ENCODE results near the gene POLR2H.
"Not testable (repeated sequence)": the region's sequence is repeated elsewhere in the genome, so short reads cannot be mapped to it uniquely, and the experiment has no call there.

Gene POLR2H

GRCh38 chr3:184335661-184336546, 25.6 kb upstream of the POLR2H start:
- H3K27ac ChIP-seq (ENCODE audit: low read length) = no peak overlapping the region
- WGBS (ENCODE audit: insufficient coverage, insufficient read length) = no CpG with 5 or more reads among the region's 77 CpGs
- H3K9me3 ChIP-seq (ENCODE audit: control insufficient read depth, insufficient read depth, low read length) = no peaks in the 10 kb centered on the region
- DNase-seq (ENCODE audit: low read depth, low spot score) = peak; percentile 72
- peaks cover 6% of the 10 kb centered on the region for H3K4me1 ChIP-seq (ENCODE audit: control insufficient read depth, insufficient read depth, low read length)
- peak overlapping the region; percentile 91 for H3K4me3 ChIP-seq (ENCODE audit: low read length)
- H3K27me3 ChIP-seq (ENCODE audit: control insufficient read depth, insufficient read depth, low read length) = no peaks in the 10 kb centered on the region
- H3K36me3 ChIP-seq (ENCODE audit: control insufficient read depth, insufficient read depth, low read length) = peaks cover 32% of the 10 kb centered on the region

- no peak for DNase-seq (ENCODE audit: low read depth, low spot score)
- Histone ChIP-seq H3K9me3 (ENCODE audit: control insufficient read depth, insufficient read depth, low read length) (no peaks in the 10 kb centered on the region), H3K27ac (ENCODE audit: low read length) (no peak overlapping the region), H3K4me3 (ENCODE audit: low read length) (peak overlapping the region; percentile 91), H3K27me3 (ENCODE audit: control insufficient read depth, insufficient read depth, low read length) (no peaks in the 10 kb centered on the region), H3K4me1 (ENCODE audit: control insufficient read depth, insufficient read depth, low read length) (peaks cover 6% of the 10 kb centered on the region), H3K36me3 (ENCODE audit: control insufficient read depth, insufficient read depth, low read length) (peaks cover 23% of the 10 kb centered on the region)
- no CpG with 5 or more reads among the region's 17 CpGs for WGBS (ENCODE audit: insufficient coverage, insufficient read length)
Observed at GRCh38 chr3:184336547-184337398, 24.7 kb upstream of the POLR2H start.

- no CpG with 5 or more reads among the region's 6 CpGs for WGBS (ENCODE audit: insufficient coverage, insufficient read length)
- DNase-seq (ENCODE audit: low read depth, low spot score) = no peak
- Histone ChIP-seq H3K36me3 (ENCODE audit: control insufficient read depth, insufficient read depth, low read length) (peaks cover 18% of the 10 kb centered on the region), H3K4me3 (ENCODE audit: low read length) (peak within 1 kb of the TSS; percentile 91; the same call in 1 of the 2 replicates), H3K27me3 (ENCODE audit: control insufficient read depth, insufficient read depth, low read length) (no peaks in the 10 kb centered on the region), H3K27ac (ENCODE audit: low read length) (no peak within 1 kb of the TSS), H3K9me3 (ENCODE audit: control insufficient read depth, insufficient read depth, low read length) (no peaks in the 10 kb centered on the region), H3K4me1 (ENCODE audit: control insufficient read depth, insufficient read depth, low read length) (peaks cover 6% of the 10 kb centered on the region)
Observed at GRCh38 chr3:184337399-184337714, 24.2 kb upstream of the POLR2H start, which contains the start of gene FAM131A. TSS of gene FAM131A (plus strand) at chr3:184337600. CDS start at chr3:184337631, 31 bp downstream.

GRCh38 chr3:184337981-184338380, 23.5 kb upstream of the POLR2H start:
- WGBS (ENCODE audit: insufficient coverage, insufficient read length) = no CpG with 5 or more reads among the region's 7 CpGs
- Histone ChIP-seq H3K27me3 (ENCODE audit: control insufficient read depth, insufficient read depth, low read length) (no peaks in the 10 kb centered on the region), H3K27ac (ENCODE audit: low read length) (no peak overlapping the region), H3K36me3 (ENCODE audit: control insufficient read depth, insufficient read depth, low read length) (peaks cover 15% of the 10 kb centered on the region), H3K4me1 (ENCODE audit: control insufficient read depth, insufficient read depth, low read length) (peaks cover 6% of the 10 kb centered on the region), H3K9me3 (ENCODE audit: control insufficient read depth, insufficient read depth, low read length) (no peaks in the 10 kb centered on the region), H3K4me3 (ENCODE audit: low read length) (no peak overlapping the region)
- DNase-seq (ENCODE audit: low read depth, low spot score) = no peak

- WGBS (ENCODE audit: insufficient coverage, insufficient read length) = no CpG with 5 or more reads among the region's 37 CpGs
- Histone ChIP-seq H3K9me3 (ENCODE audit: control insufficient read depth, insufficient read depth, low read length) (no peaks in the 10 kb centered on the region), H3K27me3 (ENCODE audit: control insufficient read depth, insufficient read depth, low read length) (no peaks in the 10 kb centered on the region), H3K27ac (ENCODE audit: low read length) (no peak overlapping the region), H3K4me1 (ENCODE audit: control insufficient read depth, insufficient read depth, low read length) (peaks cover 6% of the 10 kb centered on the region), H3K4me3 (ENCODE audit: low read length) (peak overlapping the region; percentile 6; the same call in 1 of the 2 replicates), H3K36me3 (ENCODE audit: control insufficient read depth, insufficient read depth, low read length) (peaks cover 16% of the 10 kb centered on the region)
- DNase-seq (ENCODE audit: low read depth, low spot score) = no peak
Observed at GRCh38 chr3:184338511-184338945, 23.0 kb upstream of the POLR2H start.

GRCh38 chr3:184339001-184339400, 22.5 kb upstream of the POLR2H start:
- Histone ChIP-seq H3K9me3 (ENCODE audit: control insufficient read depth, insufficient read depth, low read length) (no peaks in the 10 kb centered on the region), H3K4me1 (ENCODE audit: control insufficient read depth, insufficient read depth, low read length) (peaks cover 6% of the 10 kb centered on the region), H3K27me3 (ENCODE audit: control insufficient read depth, insufficient read depth, low read length) (no peaks in the 10 kb centered on the region), H3K27ac (ENCODE audit: low read length) (no peak overlapping the region), H3K36me3 (ENCODE audit: control insufficient read depth, insufficient read depth, low read length) (peaks cover 13% of the 10 kb centered on the region), H3K4me3 (ENCODE audit: low read length) (no peak overlapping the region)
- no CpG with 5 or more reads among the region's 8 CpGs for WGBS (ENCODE audit: insufficient coverage, insufficient read length)
- no peak for DNase-seq (ENCODE audit: low read depth, low spot score)

- H3K27me3 ChIP-seq (ENCODE audit: control insufficient read depth, insufficient read depth, low read length); H3K4me3 ChIP-seq (ENCODE audit: low read length); H3K4me1 ChIP-seq (ENCODE audit: control insufficient read depth, insufficient read depth, low read length); H3K27ac ChIP-seq (ENCODE audit: low read length); DNase-seq (ENCODE audit: low read depth, low spot score); H3K9me3 ChIP-seq (ENCODE audit: control insufficient read depth, insufficient read depth, low read length): not testable (repeated sequence)
- WGBS (ENCODE audit: insufficient coverage, insufficient read length) = no CpG with 5 or more reads among the region's 19 CpGs
- peaks cover 12% of the 10 kb centered on the region for H3K36me3 ChIP-seq (ENCODE audit: control insufficient read depth, insufficient read depth, low read length)
Observed at GRCh38 chr3:184339451-184340135, 21.9 kb upstream of the POLR2H start.

GRCh38 chr3:184341925-184342324, 19.6 kb upstream of the POLR2H start:
- peaks cover 6% of the 10 kb centered on the region for H3K4me1 ChIP-seq (ENCODE audit: control insufficient read depth, insufficient read depth, low read length)
- H3K27ac ChIP-seq (ENCODE audit: low read length) = no peak overlapping the region
- H3K9me3 ChIP-seq (ENCODE audit: control insufficient read depth, insufficient read depth, low read length) = no peaks in the 10 kb centered on the region
- no CpG with 5 or more reads among the region's 7 CpGs for WGBS (ENCODE audit: insufficient coverage, insufficient read length)
- H3K36me3 ChIP-seq (ENCODE audit: control insufficient read depth, insufficient read depth, low read length) = peaks cover 13% of the 10 kb centered on the region
- no peaks in the 10 kb centered on the region for H3K27me3 ChIP-seq (ENCODE audit: control insufficient read depth, insufficient read depth, low read length)
- H3K4me3 ChIP-seq (ENCODE audit: low read length) = no peak overlapping the region
- no peak for DNase-seq (ENCODE audit: low read depth, low spot score)

GRCh38 chr3:184343200-184343876, 18.2 kb upstream of the POLR2H start:
- Histone ChIP-seq H3K9me3 (ENCODE audit: control insufficient read depth, insufficient read depth, low read length) (no peaks in the 10 kb centered on the region), H3K4me3 (ENCODE audit: low read length) (no peak overlapping the region), H3K4me1 (ENCODE audit: control insufficient read depth, insufficient read depth, low read length) (peaks cover 6% of the 10 kb centered on the region), H3K27me3 (ENCODE audit: control insufficient read depth, insufficient read depth, low read length) (no peaks in the 10 kb centered on the region), H3K27ac (ENCODE audit: low read length) (no peak overlapping the region), H3K36me3 (ENCODE audit: control insufficient read depth, insufficient read depth, low read length) (peaks cover 15% of the 10 kb centered on the region)
- no peak for DNase-seq (ENCODE audit: low read depth, low spot score)
- WGBS (ENCODE audit: insufficient coverage, insufficient read length) = no CpG with 5 or more reads among the region's 5 CpGs
